Trophoblast cell (in vitro differentiated cells and primary cell): Measurements from ENCODE around the gene CAV1.

Source experiments
- DNase-seq, 2 donors: peaks; one replicate each; pipeline ENCODE4 v3.0.0-alpha.2; 2016
- H2AFZ ChIP-seq: 2 replicates; pipeline ENCODE4 v1.6.1; 2013; ENCODE audit warnings: low read length, moderate library complexity, mild to moderate bottlenecking; ENCODE audit not compliant: insufficient read depth, poor library complexity
- H2AK5ac ChIP-seq: 2 replicates; pipeline ENCODE4 v1.6.1; 2013; ENCODE audit warnings: mild to moderate bottlenecking, low read length
- H2BK120ac ChIP-seq: 2 replicates; pipeline ENCODE4 v1.6.1; 2013; ENCODE audit warnings: low read length, mild to moderate bottlenecking, moderate library complexity; ENCODE audit not compliant: insufficient read depth, poor library complexity
- H2BK12ac ChIP-seq: 2 replicates; pipeline ENCODE4 v1.6.1; 2013; ENCODE audit warnings: mild to moderate bottlenecking, low read length, moderate library complexity
- H2BK5ac ChIP-seq: 2 replicates; pipeline ENCODE4 v1.6.1; 2013; ENCODE audit warnings: low read length, low read depth, moderate library complexity, mild to moderate bottlenecking; ENCODE audit not compliant: poor library complexity
- H3K14ac ChIP-seq: 2 replicates; pipeline ENCODE4 v1.6.1; 2013; ENCODE audit warnings: mild to moderate bottlenecking, low read length
- H3K18ac ChIP-seq: 2 replicates; pipeline ENCODE4 v1.6.1; 2013; ENCODE audit warnings: mild to moderate bottlenecking, low read length
- H3K23ac ChIP-seq: 2 replicates; pipeline ENCODE4 v1.6.1; 2013; ENCODE audit warnings: low read length
- H3K27ac ChIP-seq: 2 replicates; pipeline ENCODE4 v1.5.1; 2013; ENCODE audit warnings: low read depth, mild to moderate bottlenecking, inconsistent platforms, low read length, moderate library complexity
- H3K27me3 ChIP-seq: 2 replicates; pipeline ENCODE4 v1.6.1; 2013; ENCODE audit warnings: inconsistent platforms, mild to moderate bottlenecking, low read length, moderate library complexity; ENCODE audit not compliant: insufficient read depth
- H3K36me3 ChIP-seq, 2 experiments: 1 replicate in 1 of 2; 2 replicates in 1 of 2; pipeline ENCODE4 v1.6.1; 2013; ENCODE audit warnings: low read length in 2 of 2, mild to moderate bottlenecking in 2 of 2, moderate library complexity in 1 of 2; ENCODE audit not compliant: insufficient read depth in 2 of 2, control insufficient read depth in 1 of 2
- H3K4ac ChIP-seq: 2 replicates; pipeline ENCODE4 v1.6.1; 2013; ENCODE audit warnings: low read depth, mild to moderate bottlenecking, low read length, moderate library complexity
- H3K4me1 ChIP-seq, 2 experiments: 1 replicate in 1 of 2; 2 replicates in 1 of 2; pipeline ENCODE4 v1.6.1; 2013; ENCODE audit warnings: low read length in 2 of 2, mild to moderate bottlenecking in 2 of 2, moderate library complexity in 1 of 2; ENCODE audit not compliant: insufficient read depth in 2 of 2, control insufficient read depth in 1 of 2
- H3K4me2 ChIP-seq: 2 replicates; pipeline ENCODE4 v1.6.1; 2013; ENCODE audit warnings: inconsistent platforms, mild to moderate bottlenecking, low read length, moderate library complexity
- H3K4me3 ChIP-seq: 2 replicates; pipeline ENCODE4 v1.5.1; 2013; ENCODE audit warnings: mild to moderate bottlenecking, low read depth, low read length, inconsistent platforms
- H3K79me1 ChIP-seq: one replicate; pipeline ENCODE4 v1.6.1; 2013; ENCODE audit warnings: low read length
- H3K79me2 ChIP-seq: 2 replicates; pipeline ENCODE4 v1.6.1; 2013; ENCODE audit warnings: low read length, mild to moderate bottlenecking; ENCODE audit not compliant: control insufficient read depth, insufficient read depth, poor library complexity
- H3K9ac ChIP-seq: 2 replicates; pipeline ENCODE4 v1.6.1; 2013; ENCODE audit warnings: mild to moderate bottlenecking, low read length
- H3K9me3 ChIP-seq: 2 replicates; pipeline ENCODE4 v1.6.1; 2013; ENCODE audit warnings: low read depth, mild to moderate bottlenecking, control low read depth, inconsistent platforms, low read length; ENCODE audit not compliant: insufficient read depth
- H4K12ac ChIP-seq: 2 replicates; pipeline ENCODE4 v1.6.1; 2013; ENCODE audit warnings: low read depth, mild to moderate bottlenecking, low read length, moderate library complexity
- H4K8ac ChIP-seq: 2 replicates; pipeline ENCODE4 v1.6.1; 2013; ENCODE audit warnings: low read depth, mild to moderate bottlenecking, low read length, moderate library complexity
- H4K91ac ChIP-seq: one replicate; pipeline ENCODE4 v1.6.1; 2013; ENCODE audit warnings: low read depth, mild to moderate bottlenecking, low read length, moderate library complexity
- WGBS: extraction: QIAGEN DNeasy Blood & Tissue Kit; methylation state at CpG from one replicate; pipeline ENCODE4 v1.1.7; 2013; ENCODE audit warnings: missing lambda C conversion rate; ENCODE audit not compliant: insufficient read length, insufficient coverage; ENCODE audit errors: extremely low coverage; 5-methylcytosine and 5-hydroxymethylcytosine counted together

Gene CAV1

GRCh38 chr7:116591202-116592040, 66.6 kb downstream of the CAV1 start:
- no peak overlapping the region for H3K4ac ChIP-seq
- no CpG with 5 or more reads among the region's 9 CpGs for WGBS
- H3K23ac ChIP-seq: no peak overlapping the region
- no peak overlapping the region for H3K18ac ChIP-seq
- H3K27ac ChIP-seq: no peak overlapping the region
- H2AFZ ChIP-seq: no peak overlapping the region
- H3K79me1 ChIP-seq: peaks cover 2% of the 10 kb centered on the region
- H3K14ac ChIP-seq: no peak overlapping the region
- peak in 1 of 2 donors; percentile 71 for DNase-seq
- H2AK5ac ChIP-seq: no peak overlapping the region
- no peaks in the 10 kb centered on the region for H3K36me3 ChIP-seq
- no peaks in the 10 kb centered on the region for H3K9me3 ChIP-seq
- H2BK120ac ChIP-seq: no peak overlapping the region
- no peak overlapping the region for H4K12ac ChIP-seq
- H4K8ac ChIP-seq: no peak overlapping the region
- H2BK12ac ChIP-seq: no peak overlapping the region
- no peak overlapping the region for H4K91ac ChIP-seq
- H3K4me3 ChIP-seq: no peak overlapping the region
- no peak overlapping the region for H3K9ac ChIP-seq
- H3K4me2 ChIP-seq: no peak overlapping the region
- no peaks in the 10 kb centered on the region for H3K27me3 ChIP-seq
- H3K4me1 ChIP-seq: no peaks in the 10 kb centered on the region
- H3K79me2 ChIP-seq: no peaks in the 10 kb centered on the region
- H2BK5ac ChIP-seq: no peak overlapping the region

GRCh38 chr7:116592041-116592355, 67.2 kb downstream of the CAV1 start:
- Histone ChIP-seq H3K79me2 (no peaks in the 10 kb centered on the region), H3K9ac (no peak overlapping the region), H3K4me2 (no peak overlapping the region), H3K79me1 (peaks cover 2% of the 10 kb centered on the region), H2AFZ (no peak overlapping the region), H3K4me3 (no peak overlapping the region), H4K91ac (no peak overlapping the region), H2BK12ac (no peak overlapping the region), H3K27ac (no peak overlapping the region), H2AK5ac (no peak overlapping the region), H2BK120ac (no peak overlapping the region), H3K4ac (no peak overlapping the region), H3K23ac (no peak overlapping the region), H4K8ac (no peak overlapping the region), H3K14ac (no peak overlapping the region), H3K36me3 (no peaks in the 10 kb centered on the region), H4K12ac (no peak overlapping the region), H3K4me1 (no peaks in the 10 kb centered on the region), H3K18ac (no peak overlapping the region), H3K9me3 (no peaks in the 10 kb centered on the region), H2BK5ac (no peak overlapping the region), H3K27me3 (no peaks in the 10 kb centered on the region)
- no CpG with 5 or more reads among the region's 1 CpG for WGBS
- no peak for DNase-seq

GRCh38 chr7:116592445-116592844, 67.6 kb downstream of the CAV1 start:
- Histone ChIP-seq H3K14ac (no peak overlapping the region), H3K79me1 (peaks cover 2% of the 10 kb centered on the region), H3K23ac (no peak overlapping the region), H2BK12ac (no peak overlapping the region), H4K91ac (no peak overlapping the region), H3K4me2 (no peak overlapping the region), H2AK5ac (no peak overlapping the region), H4K8ac (peak overlapping the region; percentile 29), H2AFZ (no peak overlapping the region), H3K4me1 (no peaks in the 10 kb centered on the region), H3K9me3 (no peaks in the 10 kb centered on the region), H3K9ac (no peak overlapping the region), H2BK5ac (no peak overlapping the region), H3K36me3 (no peaks in the 10 kb centered on the region), H3K4ac (no peak overlapping the region), H4K12ac (no peak overlapping the region), H3K79me2 (no peaks in the 10 kb centered on the region), H3K4me3 (no peak overlapping the region), H2BK120ac (no peak overlapping the region), H3K18ac (no peak overlapping the region), H3K27ac (no peak overlapping the region), H3K27me3 (no peaks in the 10 kb centered on the region)
- DNase-seq: no peak
- no CpG with 5 or more reads among the region's 8 CpGs for WGBS

GRCh38 chr7:116593359-116594075, 68.7 kb downstream of the CAV1 start:
- Histone ChIP-seq H3K27ac (no peak overlapping the region), H4K91ac (no peak overlapping the region), H3K23ac (no peak overlapping the region), H3K36me3 (no peaks in the 10 kb centered on the region), H3K79me1 (peaks cover 2% of the 10 kb centered on the region), H3K9me3 (no peaks in the 10 kb centered on the region), H3K4me3 (no peak overlapping the region), H4K12ac (no peak overlapping the region), H3K4me1 (no peaks in the 10 kb centered on the region), H3K14ac (no peak overlapping the region), H2BK120ac (no peak overlapping the region), H2AFZ (no peak overlapping the region), H2BK5ac (no peak overlapping the region), H2BK12ac (no peak overlapping the region), H3K27me3 (no peaks in the 10 kb centered on the region), H2AK5ac (no peak overlapping the region), H3K4ac (no peak overlapping the region), H3K9ac (no peak overlapping the region), H3K79me2 (no peaks in the 10 kb centered on the region), H3K4me2 (no peak overlapping the region), H4K8ac (no peak overlapping the region), H3K18ac (no peak overlapping the region)
- no CpG with 5 or more reads among the region's 5 CpGs for WGBS
- no peak for DNase-seq
